DOHH2 (cell line): ENCODE results near the gene PCDHGA11.
"Not testable (repeated sequence)": the region's sequence is repeated elsewhere in the genome, so short reads cannot be mapped to it uniquely, and the experiment has no call there.

Experiments
- EZH2phosphoT487 ChIP-seq: fragments of 200-600 bp; sonication (generic); IDR thresholded peaks from 2 replicates; pipeline ENCODE4 v1.6.1; 2017; ENCODE audit warnings: borderline replicate concordance, mild to moderate bottlenecking, antibody characterized with exemption, low read length, moderate library complexity, mixed read lengths
- TF ChIP-seq, protein P1 (sequence below): fragments of 200-600 bp; sonication (generic); IDR thresholded peaks from one replicate; pipeline ENCODE4 v1.5.1; 2014; ENCODE audit warnings: antibody characterized with exemption, mild to moderate bottlenecking, low read depth, low read length; ENCODE audit not compliant: poor library complexity, severe bottlenecking

DNA sequence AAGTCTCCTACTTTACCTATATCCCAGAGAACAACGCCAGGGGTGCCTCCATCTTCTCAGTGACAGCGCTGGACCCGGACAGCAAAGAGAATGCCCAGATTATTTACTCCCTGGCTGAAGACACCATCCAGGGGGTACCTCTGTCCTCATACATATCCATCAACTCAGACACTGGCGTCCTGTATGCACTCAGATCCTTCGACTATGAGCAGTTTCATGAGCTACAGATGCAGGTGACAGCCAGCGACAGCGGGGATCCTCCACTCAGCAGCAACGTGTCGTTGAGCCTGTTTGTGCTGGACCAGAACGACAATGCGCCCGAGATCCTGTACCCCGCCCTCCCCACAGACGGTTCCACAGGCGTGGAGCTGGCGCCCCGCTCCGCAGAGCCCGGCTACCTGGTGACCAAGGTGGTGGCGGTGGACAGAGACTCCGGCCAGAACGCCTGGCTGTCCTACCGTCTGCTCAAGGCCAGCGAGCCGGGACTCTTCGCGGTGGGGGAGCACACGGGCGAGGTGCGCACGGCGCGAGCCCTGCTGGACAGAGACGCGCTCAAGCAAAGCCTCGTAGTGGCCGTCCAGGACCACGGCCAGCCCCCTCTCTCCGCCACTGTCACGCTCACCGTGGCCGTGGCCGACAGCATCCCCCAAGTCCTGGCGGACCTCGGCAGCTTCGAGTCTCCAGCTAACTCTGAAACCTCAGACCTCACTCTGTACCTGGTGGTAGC, 6.1 kb upstream of the PCDHGA11 start:
- TF ChIP-seq, protein P1, sequence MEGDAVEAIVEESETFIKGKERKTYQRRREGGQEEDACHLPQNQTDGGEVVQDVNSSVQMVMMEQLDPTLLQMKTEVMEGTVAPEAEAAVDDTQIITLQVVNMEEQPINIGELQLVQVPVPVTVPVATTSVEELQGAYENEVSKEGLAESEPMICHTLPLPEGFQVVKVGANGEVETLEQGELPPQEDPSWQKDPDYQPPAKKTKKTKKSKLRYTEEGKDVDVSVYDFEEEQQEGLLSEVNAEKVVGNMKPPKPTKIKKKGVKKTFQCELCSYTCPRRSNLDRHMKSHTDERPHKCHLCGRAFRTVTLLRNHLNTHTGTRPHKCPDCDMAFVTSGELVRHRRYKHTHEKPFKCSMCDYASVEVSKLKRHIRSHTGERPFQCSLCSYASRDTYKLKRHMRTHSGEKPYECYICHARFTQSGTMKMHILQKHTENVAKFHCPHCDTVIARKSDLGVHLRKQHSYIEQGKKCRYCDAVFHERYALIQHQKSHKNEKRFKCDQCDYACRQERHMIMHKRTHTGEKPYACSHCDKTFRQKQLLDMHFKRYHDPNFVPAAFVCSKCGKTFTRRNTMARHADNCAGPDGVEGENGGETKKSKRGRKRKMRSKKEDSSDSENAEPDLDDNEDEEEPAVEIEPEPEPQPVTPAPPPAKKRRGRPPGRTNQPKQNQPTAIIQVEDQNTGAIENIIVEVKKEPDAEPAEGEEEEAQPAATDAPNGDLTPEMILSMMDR, result not testable (repeated sequence)
- TF ChIP-seq EZH2phosphoT487, result not testable (repeated sequence)
